Left lung (tissue), 10 donors: ENCODE data around the gene CCDC33. TPM values are rescaled to one million over a fixed set of nuclear protein-coding genes. Genes with fewer than 3 reads are reported as not detected.

Experiments
- ATAC-seq: fragments of 200-7000 bp; cut with Tn5 transposase; one replicate; pipeline ENCODE4 v1.9.1; 2020; ENCODE audit warnings: moderate library complexity
- DNase-seq, 4 donors: peaks; one replicate each; pipeline ENCODE4 v3.0.0-alpha.2; 2013 to 2020
- H3K27ac ChIP-seq, 2 donors: fragments of 200-600 bp; sonication (generic) in 1 of 2; one replicate each; pipeline versions ENCODE4 v1.5.0 to v1.8.0; 2020 to 2021
- H3K27me3 ChIP-seq, 2 donors: fragments of 200-600 bp; sonication (generic) in 1 of 2; one replicate each; pipeline versions ENCODE4 v1.5.0 to v1.8.0; 2020 to 2021
- H3K36me3 ChIP-seq, 2 donors: fragments of 200-600 bp; sonication (generic) in 1 of 2; one replicate each; pipeline versions ENCODE4 v1.5.0 to v1.8.0; 2020 to 2021
- H3K4me1 ChIP-seq, 2 donors: fragments of 200-600 bp; one replicate each; pipeline ENCODE4 v1.8.0; 2021
- H3K4me3 ChIP-seq, 2 donors: fragments of 200-600 bp; sonication (generic) in 1 of 2; one replicate each; pipeline versions ENCODE4 v1.5.0 to v1.8.0; 2020 to 2021; ENCODE audit warnings: mild to moderate bottlenecking in 1 of 2
- H3K9me3 ChIP-seq, 2 donors: fragments of 200-600 bp; sonication (generic) in 1 of 2; one replicate each; pipeline versions ENCODE4 v1.5.0 to v1.8.0; 2020 to 2021
- CTCF ChIP-seq, 2 donors: fragments of 200-600 bp; sonication (generic) in 1 of 2; IDR thresholded peaks; one replicate each; pipeline versions ENCODE4 v1.5.0 to v1.8.0; 2021; ENCODE audit warnings: antibody characterized with exemption in 2 of 2
- intact Hi-C, 2 donors: fragments of 100-400 bp; cut with DNase I; formaldehyde crosslinking; loops; one replicate each; pipeline versions ENCODE4 v1.11.2 to v1.14.2; 2022
- polyA plus RNA-seq, 6 donors: library from polyadenylated mRNA; unstranded; fragments of 120-200 nt; gene quantifications; one replicate each; pipeline ENCODE4 v1.2.1, GENCODE V29; 2013; ENCODE audit not compliant: insufficient read length in 6 of 6
- total RNA-seq, 2 donors: library from RNA; stranded (reverse); fragmentation: NEBNext Ultra II Directional; extraction: Animal tissue kit (Norgen Biotek cat#: 25700); gene quantifications; one replicate each; pipeline ENCODE4 v1.2.1, GENCODE V29; 2021
- donor health status: DM: no; HTN: yes; CAD: no.
- donor health status: DM: no; HTN: no; CAD: no.

CCDC33 gene
- total and polyA plus RNA-seq, 8 donors, result 1.00 to 3.2 (median 1.9) TPM; not detected in 1

- H3K27ac ChIP-seq, result no peak overlapping the region
- no peaks in the 10 kb centered on the region for H3K36me3 ChIP-seq
- intact Hi-C loops, result loop anchor here (5.0 kb wide), 1 partner anchor 57 kb away; no protein-coding TSS in a partner anchor
Observed at GRCh38 chr15:74380361-74381189, 144.4 kb downstream of the CCDC33 start.

GRCh38 chr15:74381190-74381453, 145.0 kb downstream of the CCDC33 start:
- no peak for TF ChIP-seq CTCF (IDR thresholded peaks at IDR 0.05)
- Histone ChIP-seq H3K4me3 (no peak overlapping the region), H3K36me3 (no peaks in the 10 kb centered on the region), H3K4me1 (peaks cover 0 to 36% of the 10 kb centered on the region in 2 donors), H3K27ac (no peak overlapping the region), H3K27me3 (no peaks in the 10 kb centered on the region), H3K9me3 (no peaks in the 10 kb centered on the region)
- intact Hi-C loops, result loop anchor here (5.0 kb wide), 1 partner anchor 56 kb away; no protein-coding TSS in a partner anchor
- no peak for DNase-seq
- no peak for ATAC-seq

More at GRCh38 chr15:74380361-74381189, 144.4 kb downstream of the CCDC33 start:
- no peaks in the 10 kb centered on the region for H3K27me3 ChIP-seq
- H3K4me1 ChIP-seq, result peaks cover 0 to 31% of the 10 kb centered on the region in 2 donors
- H3K4me3 ChIP-seq, result no peak overlapping the region
- H3K9me3 ChIP-seq, result no peaks in the 10 kb centered on the region
- no peak for TF ChIP-seq CTCF (IDR thresholded peaks at IDR 0.05)
- DNase-seq (no peak), ATAC-seq (no peak)

GRCh38 chr15:74381481-74381880, 145.4 kb downstream of the CCDC33 start:
- no peak for DNase-seq
- ATAC-seq, result no peak
- Histone ChIP-seq H3K9me3 (no peaks in the 10 kb centered on the region), H3K4me3 (no peak overlapping the region), H3K27me3 (no peaks in the 10 kb centered on the region), H3K27ac (no peak overlapping the region), H3K36me3 (no peaks in the 10 kb centered on the region), H3K4me1 (peaks cover 0 to 36% of the 10 kb centered on the region in 2 donors)
- TF ChIP-seq CTCF (IDR thresholded peaks at IDR 0.05), result no peak
- intact Hi-C loops, result loop anchor here (5.0 kb wide), 1 partner anchor 56 kb away; no protein-coding TSS in a partner anchor

- no peaks in the 10 kb centered on the region for H3K36me3 ChIP-seq
- ATAC-seq (peak; percentile 95), DNase-seq (peak; percentile 61 to 98 (median 86))
- H3K4me1 ChIP-seq, result peaks cover 0 to 36% of the 10 kb centered on the region in 2 donors
- intact Hi-C loops, result loop anchor here (5.0 kb wide), 1 partner anchor 55 kb away; no protein-coding TSS in a partner anchor
- H3K27ac ChIP-seq, result no peak overlapping the region
- H3K4me3 ChIP-seq, result no peak overlapping the region
- H3K9me3 ChIP-seq, result no peaks in the 10 kb centered on the region
- TF ChIP-seq CTCF (IDR thresholded peaks at IDR 0.05), result peak; percentile 95 to 98
- no peaks in the 10 kb centered on the region for H3K27me3 ChIP-seq
Observed at GRCh38 chr15:74382004-74382816, 146.1 kb downstream of the CCDC33 start.

- peaks cover 0 to 36% of the 10 kb centered on the region in 2 donors for H3K4me1 ChIP-seq
- no peak for DNase-seq
- ATAC-seq, result no peak
- H3K36me3 ChIP-seq, result no peaks in the 10 kb centered on the region
- no peak overlapping the region for H3K27ac ChIP-seq
- no peak for TF ChIP-seq CTCF (IDR thresholded peaks at IDR 0.05)
- no peaks in the 10 kb centered on the region for H3K9me3 ChIP-seq
- no peak overlapping the region for H3K4me3 ChIP-seq
- intact Hi-C loops, result loop anchor here (5.0 kb wide), 1 partner anchor 54 kb away; no protein-coding TSS in a partner anchor
- H3K27me3 ChIP-seq, result no peaks in the 10 kb centered on the region
Observed at GRCh38 chr15:74383286-74383685, 147.2 kb downstream of the CCDC33 start.
